GM19395 (cell line): Measurements from ENCODE around the gene BTBD9.

Experiments used
- ATAC-seq: cut with Tn5 transposase; IDR thresholded peaks from one replicate; pipeline ENCODE4 v1.9.1; 2021; ENCODE audit warnings: mild to moderate bottlenecking, moderate library complexity; ENCODE audit not compliant: unreplicated experiment

The BTBD9 gene

DNA sequence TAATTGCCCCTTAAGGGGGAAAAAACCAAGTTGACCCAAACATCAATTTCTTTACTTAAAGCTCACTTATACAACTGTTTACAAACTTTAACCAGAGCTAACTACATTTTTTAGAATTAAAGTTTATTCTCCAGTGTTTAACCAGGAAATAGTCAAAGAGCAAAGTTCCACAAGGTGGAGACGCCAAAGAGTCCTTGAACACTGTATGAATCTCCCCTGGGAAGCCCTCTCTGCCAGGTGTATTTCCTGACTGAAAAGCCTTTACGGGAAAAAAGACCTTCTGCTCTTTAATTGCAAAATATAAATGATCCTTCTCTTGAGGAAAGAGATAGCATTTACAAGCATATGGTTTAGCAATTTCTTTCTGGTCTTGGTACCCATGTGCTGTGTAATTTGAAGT is 36.2 kb downstream of the BTBD9 start:
- no peak for ATAC-seq

DNA sequence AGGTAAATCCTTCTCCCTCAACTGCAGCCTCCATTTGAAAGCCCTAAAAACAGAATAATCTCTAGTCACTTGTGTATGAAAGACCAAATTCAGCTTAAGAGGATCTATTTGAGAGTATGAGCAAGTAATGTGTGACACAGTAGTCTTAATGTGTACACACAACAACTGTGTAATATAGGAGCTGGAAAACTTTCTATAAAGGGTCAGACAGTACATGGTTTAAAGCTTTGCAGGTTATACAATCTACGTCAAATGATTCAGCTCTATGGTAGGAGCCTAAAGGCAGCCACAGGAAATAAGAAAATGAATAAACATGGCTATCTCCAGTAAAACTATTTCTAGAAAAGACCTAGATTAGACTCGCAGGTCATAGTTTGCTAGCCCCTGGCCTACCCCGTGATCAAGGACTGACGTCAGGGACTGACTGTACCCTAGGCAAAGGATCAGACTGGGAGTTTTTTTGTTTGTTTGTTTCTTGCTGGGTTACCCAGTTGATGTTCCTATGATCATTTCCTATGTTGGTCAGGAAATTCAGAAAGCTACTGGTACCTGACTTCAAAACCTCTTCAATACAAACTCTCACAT is 39.7 kb downstream of the BTBD9 start:
- ATAC-seq: no peak

DNA sequence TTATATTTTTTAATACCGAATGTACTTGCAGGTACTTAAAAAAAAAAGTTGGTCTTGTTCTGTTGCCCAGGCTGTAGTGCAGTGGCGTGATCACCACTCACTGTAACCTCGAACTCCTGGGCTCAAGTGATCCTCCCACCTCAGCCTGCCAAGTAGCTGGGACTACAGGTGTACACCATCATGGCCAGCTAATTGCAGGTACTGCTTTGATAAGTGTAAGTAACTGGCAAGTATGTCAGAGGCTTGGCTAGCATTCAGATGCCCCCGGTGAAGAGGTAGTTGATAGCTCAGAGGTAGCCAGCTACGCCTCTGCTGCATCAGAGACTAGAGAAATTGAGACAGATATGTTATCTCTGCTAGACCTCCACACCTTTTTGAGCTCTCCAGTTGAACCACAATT is 40.5 kb downstream of the BTBD9 start:
- ATAC-seq: no peak

DNA sequence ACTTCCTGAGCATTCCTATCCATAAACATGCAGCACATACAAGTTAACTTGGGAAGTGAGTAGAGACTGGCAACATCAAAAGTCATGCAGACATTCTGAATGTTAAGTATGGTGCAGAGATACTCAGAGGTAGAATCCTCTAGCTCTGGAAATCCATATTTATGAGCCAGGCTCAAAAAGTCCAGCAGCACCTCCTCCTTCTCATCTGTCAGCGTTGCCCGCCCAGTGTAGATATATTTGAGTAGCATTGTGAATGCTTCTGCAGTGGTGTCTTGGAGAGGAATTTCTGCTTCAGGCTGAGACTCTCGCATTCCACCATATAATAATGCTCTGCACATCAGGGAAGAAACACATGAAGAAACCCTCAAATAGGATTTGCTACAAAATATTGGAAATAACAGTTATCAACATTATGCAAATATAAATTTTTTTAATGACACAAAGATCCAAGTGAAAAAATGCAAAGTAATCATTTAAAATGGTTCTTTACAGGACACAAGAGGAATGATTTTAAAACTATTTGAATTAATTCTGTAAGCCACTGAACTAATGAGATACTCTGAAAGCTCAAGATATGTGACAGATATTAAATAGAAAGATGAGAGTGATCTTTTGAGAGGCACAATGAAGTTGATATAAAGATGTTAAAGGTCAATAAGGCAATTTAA is 45.6 kb downstream of the BTBD9 start:
- ATAC-seq: no peak

DNA sequence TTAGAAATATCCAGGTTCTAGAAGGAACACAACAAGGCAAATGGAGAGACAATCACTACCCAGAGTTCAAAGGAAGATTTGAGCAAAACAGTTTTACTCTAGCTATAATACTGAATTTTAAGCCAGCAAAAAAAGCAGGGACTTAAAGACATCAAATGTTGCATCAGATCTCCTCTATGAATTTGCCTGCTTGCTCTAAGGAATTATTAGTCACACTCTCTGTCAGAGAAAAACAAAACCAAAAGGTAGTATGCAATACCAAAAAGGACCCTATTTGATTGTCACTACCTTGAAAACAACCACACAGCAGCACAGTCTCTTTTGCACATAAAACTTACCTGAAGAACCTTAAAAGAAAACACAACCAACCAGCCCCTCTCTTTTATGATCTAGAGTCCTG is 46.3 kb downstream of the BTBD9 start:
- no peak for ATAC-seq

DNA sequence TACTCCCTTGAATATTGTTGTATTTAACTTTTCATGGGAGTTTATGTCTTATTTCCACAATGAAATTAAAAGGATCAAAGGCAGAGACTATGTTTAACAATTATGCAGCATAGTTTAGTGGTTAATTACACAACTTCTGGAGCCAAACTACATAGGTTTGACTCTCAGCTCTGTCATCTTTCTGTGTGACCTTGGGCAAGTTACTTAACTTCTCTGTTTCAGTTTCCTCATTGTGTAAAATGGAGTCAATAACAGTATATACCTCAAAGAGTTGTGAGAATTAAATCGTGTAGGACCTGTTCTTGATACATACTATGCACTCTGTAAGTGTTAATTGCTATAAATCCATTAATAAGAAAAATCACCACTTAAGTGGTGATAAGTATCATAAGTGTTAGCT is 48.3 kb downstream of the BTBD9 start:
- no peak for ATAC-seq

DNA sequence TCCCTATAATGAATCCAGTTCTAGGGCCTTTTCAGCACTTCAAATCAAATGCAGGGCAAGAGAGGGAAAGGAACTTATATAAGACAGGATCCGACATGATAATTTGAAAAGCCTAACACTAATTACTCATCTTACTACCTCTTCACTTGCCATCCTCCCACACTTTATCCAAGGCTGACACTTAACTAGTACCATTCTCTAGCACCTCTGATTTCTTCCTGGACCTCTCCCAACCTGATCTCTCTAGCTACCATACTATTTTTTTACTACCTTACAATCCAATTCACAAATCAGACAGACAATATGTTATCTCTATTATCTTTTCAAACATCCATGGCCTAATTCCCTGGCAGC is 50.4 kb downstream of the BTBD9 start:
- ATAC-seq: no peak

DNA sequence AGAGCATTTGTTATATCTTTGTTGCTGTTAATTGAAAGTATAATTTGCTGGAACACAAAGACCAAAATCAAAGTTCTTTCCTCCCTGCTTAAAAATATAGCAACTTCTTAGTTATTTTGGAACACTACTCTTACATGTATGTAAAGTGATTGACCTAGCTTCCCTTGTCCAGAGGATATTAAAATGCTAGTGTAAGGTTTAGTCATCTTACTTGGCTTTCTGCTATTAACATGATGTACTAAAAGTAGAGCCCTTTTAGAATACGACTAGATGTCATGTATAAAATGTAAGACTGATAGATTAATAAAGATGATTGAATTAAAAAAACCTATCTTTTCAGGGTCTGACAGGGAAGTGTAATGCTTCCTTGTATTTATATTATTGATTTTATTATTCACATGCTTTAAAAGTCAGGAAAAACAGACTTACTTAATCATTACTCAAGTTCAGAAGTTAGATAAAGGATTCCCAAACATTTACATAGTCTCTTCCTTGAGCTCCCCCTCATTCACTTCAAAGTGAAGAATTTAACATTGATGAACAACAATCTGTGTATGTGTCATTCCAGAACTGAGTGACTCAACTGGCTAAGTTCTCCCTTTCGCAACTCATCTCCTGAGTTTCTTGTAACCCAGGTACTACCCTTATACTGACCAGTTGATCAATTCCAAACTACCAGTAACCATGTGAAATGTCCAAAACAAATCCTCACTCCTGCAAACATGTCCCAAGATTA is 50.9 kb downstream of the BTBD9 start:
- no peak for ATAC-seq

DNA sequence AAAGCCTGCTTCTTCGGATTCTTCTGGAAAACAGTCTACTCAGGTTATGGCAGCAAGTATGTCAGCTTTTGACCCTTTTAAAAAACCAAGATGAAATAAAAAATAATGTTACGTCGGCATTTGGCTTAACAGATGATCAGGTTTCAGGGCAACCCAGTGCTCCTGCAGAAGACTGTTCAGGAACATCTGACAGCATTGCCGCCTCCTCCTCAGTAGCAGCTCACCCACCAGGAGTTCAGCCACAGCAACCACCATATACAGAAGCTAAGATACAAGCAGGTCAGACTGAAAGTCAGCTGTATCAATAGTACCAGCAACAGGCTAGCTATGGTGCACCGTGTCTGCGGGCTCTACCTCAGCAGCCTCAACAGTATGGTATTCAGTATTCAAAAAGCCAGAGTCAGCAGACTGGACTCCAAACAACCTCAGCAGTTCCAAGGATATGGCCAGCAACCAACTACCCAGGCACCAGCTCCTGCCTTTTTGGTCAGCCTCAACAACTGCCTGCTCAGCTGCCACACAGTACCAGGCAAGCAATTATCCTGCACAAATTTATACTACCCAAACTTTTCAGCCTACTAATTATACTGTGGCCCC is 51.9 kb downstream of the BTBD9 start:
- ATAC-seq: no peak

DNA sequence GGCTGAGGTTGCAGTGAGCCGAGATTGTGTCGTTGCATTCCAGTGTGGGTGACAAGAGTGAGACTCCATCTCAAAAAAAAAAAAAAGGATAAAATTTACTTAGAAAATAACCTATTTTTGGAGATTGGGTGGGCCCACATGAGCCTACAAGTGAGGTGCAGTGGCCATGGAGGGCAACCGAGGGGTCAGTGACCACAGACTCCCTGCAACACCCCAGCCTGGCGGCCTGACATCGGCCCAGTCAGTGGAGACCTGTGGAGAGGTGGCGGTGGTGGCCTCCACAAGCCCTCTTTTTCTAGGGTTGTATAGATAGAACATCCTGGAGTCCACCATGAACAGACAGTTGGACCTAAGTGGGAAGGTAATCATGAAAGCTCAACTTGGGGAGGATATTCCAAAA is 52.7 kb downstream of the BTBD9 start:
- ATAC-seq: no peak

DNA sequence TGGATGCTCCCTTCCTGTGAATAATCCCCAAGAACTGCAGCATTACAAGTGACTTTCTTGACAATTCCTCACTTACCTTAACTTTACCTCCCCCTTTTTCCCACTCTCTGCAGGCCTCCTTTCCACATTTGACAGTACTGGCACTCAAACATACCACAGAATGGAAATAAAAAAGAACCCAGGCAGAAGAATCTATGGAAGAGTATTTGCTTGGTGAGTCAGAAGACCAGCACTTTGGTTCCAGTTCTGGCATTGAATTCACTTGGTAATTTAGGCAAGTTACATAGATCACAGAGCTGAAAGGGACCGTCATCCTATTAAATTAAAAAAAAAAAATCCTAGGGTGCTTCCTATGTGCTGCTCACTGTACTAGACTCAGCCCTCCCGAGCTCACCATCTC is 55.0 kb downstream of the BTBD9 start:
- no peak for ATAC-seq

DNA sequence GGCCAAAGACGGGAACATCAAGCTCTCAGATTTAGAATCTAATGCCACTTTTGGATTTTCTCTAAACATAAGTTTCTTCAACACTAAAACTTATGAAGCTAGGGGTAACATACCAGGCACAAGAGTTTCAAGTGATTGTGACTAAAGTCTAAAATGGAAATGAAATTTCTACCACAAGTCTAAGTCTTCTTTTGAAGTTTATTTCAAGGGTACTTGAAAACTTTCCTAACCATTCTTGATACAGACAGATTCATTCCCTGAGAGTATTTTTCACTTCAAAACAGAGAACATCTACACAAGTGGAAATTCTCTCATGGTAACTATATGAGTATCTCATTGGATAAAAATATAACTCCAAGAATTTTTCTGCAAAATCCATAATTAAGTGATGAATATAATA is 56.2 kb downstream of the BTBD9 start:
- no peak for ATAC-seq

DNA sequence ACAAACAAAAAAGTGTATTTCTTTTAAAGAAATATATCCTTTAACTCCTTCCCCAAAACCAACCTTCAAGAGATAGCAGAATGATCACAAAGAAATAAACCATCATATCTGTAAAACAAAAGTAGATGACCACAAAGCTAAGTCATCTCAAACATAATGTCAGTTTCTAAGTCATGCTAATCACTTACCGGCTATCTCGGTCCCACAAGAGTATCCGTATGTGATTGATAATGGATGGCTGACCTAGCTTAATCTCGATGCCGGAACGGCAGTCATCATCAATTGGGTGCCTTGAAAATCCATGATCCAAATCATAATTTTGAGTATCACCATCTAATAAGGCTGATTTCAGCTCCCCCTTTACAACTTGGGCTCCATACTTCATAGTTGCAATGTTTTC is 59.7 kb downstream of the BTBD9 start:
- ATAC-seq: no peak

DNA sequence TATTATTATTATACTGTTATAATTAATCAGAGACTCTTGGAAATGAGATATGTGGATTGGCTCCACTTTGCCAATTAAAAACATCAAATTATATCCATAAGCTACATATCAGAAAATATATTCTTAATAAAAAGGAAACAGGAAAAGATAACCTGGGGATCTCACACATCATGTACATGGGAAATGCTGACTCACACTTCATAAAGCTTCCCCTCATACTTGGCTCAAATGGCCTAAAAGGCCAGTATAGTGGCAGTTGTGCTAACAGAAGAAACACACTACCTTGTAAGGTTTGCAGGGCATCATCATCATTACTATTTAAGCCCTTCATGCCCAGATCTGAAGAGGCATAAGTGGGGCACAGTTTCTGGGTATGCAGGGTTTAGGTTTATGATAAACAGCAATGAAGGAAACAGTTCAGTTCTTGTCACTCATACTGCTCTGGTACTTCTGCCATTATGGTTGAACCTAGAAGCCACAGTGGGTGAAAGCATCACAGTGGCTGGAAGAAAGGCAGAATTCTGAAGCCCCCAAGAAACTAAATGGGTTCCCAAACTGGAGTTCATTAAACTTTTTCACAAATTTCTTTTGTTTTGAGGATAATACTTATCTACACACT is 60.6 kb downstream of the BTBD9 start:
- ATAC-seq: no peak

DNA sequence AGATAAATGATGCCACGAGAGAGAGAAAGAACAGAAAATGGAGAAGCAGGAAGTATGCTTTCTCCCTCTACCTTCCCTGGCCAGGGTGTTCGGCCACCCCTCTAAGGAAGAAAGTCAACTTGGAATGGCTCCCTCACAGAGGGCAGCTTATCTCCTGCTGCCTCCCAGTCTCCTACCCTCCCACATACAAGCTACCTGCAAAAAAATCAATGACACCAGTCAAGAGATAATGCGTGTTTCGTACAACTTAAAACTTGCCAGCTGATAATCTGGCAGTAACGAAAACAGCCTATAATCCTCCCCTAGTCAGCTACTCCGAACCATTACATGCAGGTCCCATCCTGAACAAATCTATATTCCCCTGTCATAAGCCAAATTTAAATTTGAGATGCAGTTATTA is 61.7 kb downstream of the BTBD9 start:
- no peak for ATAC-seq

DNA sequence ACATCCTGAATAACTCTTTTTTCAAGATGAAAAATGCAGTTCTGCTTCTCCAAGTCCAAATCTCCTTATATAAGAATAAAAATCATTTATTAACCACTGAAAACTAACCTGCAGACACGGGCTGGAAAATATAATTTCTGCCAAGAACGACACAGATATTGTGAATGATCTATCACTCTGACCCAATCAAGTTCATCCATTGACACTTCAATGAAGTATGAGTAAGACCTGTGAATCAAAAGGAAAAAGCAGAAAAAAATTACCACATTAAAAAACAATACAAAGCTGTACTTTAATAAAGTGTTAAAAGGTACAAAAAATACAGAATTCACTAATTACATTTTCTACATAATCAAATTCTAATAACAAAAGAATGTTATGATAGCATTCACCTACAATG is 62.2 kb downstream of the BTBD9 start:
- ATAC-seq: no peak

DNA sequence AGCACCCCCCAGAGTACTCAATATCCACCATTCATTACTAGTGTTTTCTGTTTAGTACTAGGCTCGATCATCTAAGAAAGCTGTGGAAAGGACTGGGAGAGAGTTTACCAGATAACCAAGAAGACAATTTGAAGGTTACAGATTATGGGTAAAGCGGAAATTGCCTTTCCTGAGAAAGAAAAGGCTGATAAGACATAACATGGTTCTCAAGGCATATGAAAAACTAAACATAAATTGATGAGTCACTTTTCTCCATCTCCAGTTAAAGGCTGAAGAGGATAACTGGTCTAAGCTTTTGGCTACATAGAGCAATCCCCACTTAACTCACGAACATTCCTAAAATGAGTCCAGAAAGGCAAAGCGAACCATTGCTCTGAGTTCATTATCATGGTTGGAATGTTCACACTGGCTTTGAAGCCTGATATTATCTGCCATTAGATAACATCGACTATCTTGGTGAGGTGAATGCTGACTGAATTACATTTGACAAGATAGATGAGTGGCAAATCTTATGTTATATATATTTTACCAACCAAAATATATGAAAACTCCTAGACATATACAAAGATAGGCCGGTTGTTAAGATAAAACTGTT is 65.8 kb downstream of the BTBD9 start:
- ATAC-seq: no peak

DNA sequence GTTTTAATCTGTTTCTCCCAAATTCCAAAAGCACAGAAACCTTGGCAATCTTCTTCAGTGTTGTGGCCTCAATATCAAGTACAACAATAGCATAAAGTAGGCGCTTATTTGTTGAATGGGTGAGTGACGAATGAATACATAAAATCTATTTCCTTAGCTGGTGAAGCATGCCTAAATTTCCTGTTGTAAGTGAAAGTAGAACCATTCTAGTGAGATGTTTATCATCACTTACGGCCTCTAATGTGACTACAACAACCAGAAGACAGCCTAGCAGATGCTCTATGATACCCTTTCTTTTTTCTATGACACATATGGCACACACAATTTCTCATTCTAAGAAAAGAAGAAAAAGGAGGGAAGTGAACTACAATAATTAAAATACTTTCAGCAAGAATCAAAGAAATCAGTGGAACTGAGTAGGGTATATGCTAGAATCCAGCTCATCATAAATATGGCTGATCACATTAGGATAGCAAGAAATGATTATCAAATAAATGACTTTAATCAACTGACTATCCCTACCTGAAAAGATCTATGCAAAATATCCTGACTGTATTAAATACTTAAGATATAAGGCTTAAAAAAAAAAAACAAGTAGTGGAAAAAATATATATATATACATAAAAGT is 67.4 kb downstream of the BTBD9 start:
- ATAC-seq: peak; percentile 86

DNA sequence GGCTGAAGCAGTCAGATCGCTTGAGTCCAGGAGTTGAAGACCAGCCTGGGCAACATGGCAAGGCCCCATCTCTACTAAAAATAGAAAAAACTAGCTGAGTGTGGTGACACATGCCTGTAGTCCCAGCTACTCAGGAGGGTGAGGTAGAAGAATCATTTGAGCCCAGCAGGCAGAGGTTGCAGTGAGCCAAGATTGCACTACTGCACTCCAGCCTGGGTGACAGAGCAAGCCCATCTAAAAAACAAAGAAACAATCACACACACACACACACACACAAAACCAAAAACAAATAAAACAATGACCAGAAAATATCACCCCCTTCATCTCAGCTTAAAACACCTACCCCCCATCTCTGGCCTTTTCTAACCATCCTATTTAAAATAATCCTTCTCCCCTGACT is 68.0 kb downstream of the BTBD9 start:
- no peak for ATAC-seq

DNA sequence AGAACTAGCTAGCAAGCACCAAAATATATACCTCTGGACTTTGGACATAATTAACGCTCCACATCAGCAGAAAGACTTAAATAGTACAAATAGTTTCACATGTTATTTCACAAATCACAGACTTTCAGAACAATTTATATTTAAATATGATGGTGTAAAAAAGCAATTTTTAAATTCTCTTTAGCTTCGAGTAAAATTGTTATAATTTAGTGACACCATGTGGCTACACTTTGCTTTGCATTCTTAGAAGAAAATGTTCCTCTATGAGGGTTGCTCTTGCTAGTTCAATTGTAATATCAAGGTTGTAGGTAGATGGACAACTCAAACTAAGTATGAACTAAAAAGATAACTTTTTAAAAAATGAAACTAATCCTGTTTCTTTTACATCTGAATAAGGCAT is 69.0 kb downstream of the BTBD9 start:
- ATAC-seq: no peak

DNA sequence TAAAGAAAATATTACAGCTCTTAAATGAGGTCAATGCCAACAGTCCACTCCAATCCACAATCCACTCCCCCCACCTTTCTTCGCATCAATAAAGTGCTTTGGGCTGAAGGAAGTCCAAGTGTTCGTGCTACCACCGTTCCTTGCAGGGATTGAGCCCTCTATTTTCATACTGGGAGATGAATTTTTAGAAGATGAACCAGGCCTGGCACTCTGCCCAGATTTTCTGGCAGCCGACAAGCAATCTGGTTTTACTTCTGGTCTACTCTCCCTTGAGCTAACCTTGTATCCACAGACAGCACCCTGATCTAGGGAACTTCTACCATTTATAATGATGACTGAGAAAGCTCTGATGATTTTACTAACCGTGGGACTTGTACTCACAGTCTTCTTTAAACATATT is 72.3 kb downstream of the BTBD9 start:
- ATAC-seq: no peak
